ENCODE data around the gene COQ9.

DNA sequence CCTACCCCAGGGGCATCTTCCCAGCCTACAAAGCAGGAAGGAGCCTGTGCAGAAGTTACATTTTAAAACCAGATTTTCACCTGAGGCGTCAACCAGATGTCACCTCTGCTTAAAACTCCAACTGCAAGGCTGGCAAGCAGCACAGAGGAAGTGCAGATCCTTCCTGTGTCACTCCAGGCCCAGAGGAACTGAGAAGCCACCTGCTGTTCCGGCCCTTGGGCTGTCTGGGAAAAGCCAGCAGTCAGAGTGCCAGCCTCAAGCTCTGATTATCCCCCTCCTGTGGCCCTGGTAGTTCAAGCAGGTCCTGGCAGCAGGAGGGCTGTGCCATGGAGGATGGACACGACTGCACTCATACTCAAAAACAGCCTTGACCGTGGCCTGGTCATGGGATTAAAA, 25.4 kb downstream of the COQ9 start:
- TF ChIP-seq, protein P1, sequence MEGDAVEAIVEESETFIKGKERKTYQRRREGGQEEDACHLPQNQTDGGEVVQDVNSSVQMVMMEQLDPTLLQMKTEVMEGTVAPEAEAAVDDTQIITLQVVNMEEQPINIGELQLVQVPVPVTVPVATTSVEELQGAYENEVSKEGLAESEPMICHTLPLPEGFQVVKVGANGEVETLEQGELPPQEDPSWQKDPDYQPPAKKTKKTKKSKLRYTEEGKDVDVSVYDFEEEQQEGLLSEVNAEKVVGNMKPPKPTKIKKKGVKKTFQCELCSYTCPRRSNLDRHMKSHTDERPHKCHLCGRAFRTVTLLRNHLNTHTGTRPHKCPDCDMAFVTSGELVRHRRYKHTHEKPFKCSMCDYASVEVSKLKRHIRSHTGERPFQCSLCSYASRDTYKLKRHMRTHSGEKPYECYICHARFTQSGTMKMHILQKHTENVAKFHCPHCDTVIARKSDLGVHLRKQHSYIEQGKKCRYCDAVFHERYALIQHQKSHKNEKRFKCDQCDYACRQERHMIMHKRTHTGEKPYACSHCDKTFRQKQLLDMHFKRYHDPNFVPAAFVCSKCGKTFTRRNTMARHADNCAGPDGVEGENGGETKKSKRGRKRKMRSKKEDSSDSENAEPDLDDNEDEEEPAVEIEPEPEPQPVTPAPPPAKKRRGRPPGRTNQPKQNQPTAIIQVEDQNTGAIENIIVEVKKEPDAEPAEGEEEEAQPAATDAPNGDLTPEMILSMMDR (IDR thresholded peaks at IDR 0.05), result no peak
- no peak for TF ChIP-seq POLR2AphosphoS5 (IDR thresholded peaks at IDR 0.05)
